Common myeloid progenitor, CD34-positive (primary cell): ENCODE results near the gene CEACAM21.
"Not testable (repeated sequence)": the region's sequence is repeated elsewhere in the genome, so short reads cannot be mapped to it uniquely, and the experiment has no call there.

Experiments used
- CTCF ChIA-PET: fragments of 350-600 bp; sonication (Branson Sonifier 250); formaldehyde crosslinking; loops from one replicate; lab custom pipeline; 2021; ENCODE audit warnings: antibody characterized with exemption; lab: Charles Lee
- POLR2A ChIA-PET: fragments of 350-600 bp; sonication (Branson Sonifier 250); formaldehyde crosslinking; loops from one replicate; lab custom pipeline; 2021; ENCODE audit warnings: antibody characterized with exemption; lab: Charles Lee
- DNase-seq, 3 donors: peaks; one replicate each; pipeline versions ENCODE4 v3.0.0 to v3.0.0-alpha.2; 2013
- H3K27ac ChIP-seq, 2 experiments: 1 replicate in 1 of 2; 2 replicates in 1 of 2; pipeline ENCODE4 v1.7.0; 2013; ENCODE audit warnings: inconsistent platforms in 2 of 2, low read length in 2 of 2, mild to moderate bottlenecking in 2 of 2, low read depth in 1 of 2, moderate library complexity in 1 of 2; ENCODE audit not compliant: severe bottlenecking in 2 of 2, insufficient read depth in 1 of 2, poor library complexity in 1 of 2
- H3K27me3 ChIP-seq, 5 experiments: replicated peaks in 2 of 5; 1 replicate in 3 of 5; 2 replicates in 2 of 5; pipeline versions ENCODE4 v1.6.1 to v1.7.0; 2013; ENCODE audit warnings: low read length in 4 of 5, mild to moderate bottlenecking in 2 of 5, moderate library complexity in 2 of 5, inconsistent platforms in 1 of 5; ENCODE audit not compliant: insufficient read depth in 5 of 5, control insufficient read depth in 4 of 5
- H3K36me3 ChIP-seq, 4 experiments: 1 replicate in 2 of 4; 2 replicates in 2 of 4; pipeline versions ENCODE4 v1.6.1 to v1.7.0; 2013; ENCODE audit warnings: low read length in 3 of 4, control low read depth in 1 of 4, mild to moderate bottlenecking in 1 of 4; ENCODE audit not compliant: control insufficient read depth in 4 of 4, insufficient read depth in 4 of 4
- H3K4me1 ChIP-seq, 4 experiments: 1 replicate in 3 of 4; 2 replicates in 1 of 4; pipeline versions ENCODE4 v1.6.1 to v1.7.1; 2013; ENCODE audit warnings: low read length in 3 of 4, mild to moderate bottlenecking in 3 of 4, control low read depth in 1 of 4, inconsistent platforms in 1 of 4, moderate library complexity in 1 of 4; ENCODE audit not compliant: control insufficient read depth in 4 of 4, insufficient read depth in 4 of 4; ENCODE audit errors: control extremely low read depth in 1 of 4
- H3K4me3 ChIP-seq, 7 experiments: 1 replicate in 4 of 7; 2 replicates in 3 of 7; pipeline versions ENCODE4 v1.5.1 to v1.7.0; 2013; ENCODE audit warnings: mild to moderate bottlenecking in 7 of 7, low read length in 6 of 7, moderate library complexity in 6 of 7, inconsistent platforms in 2 of 7, low read depth in 2 of 7, control low read depth in 1 of 7; ENCODE audit not compliant: insufficient read depth in 4 of 7, control insufficient read depth in 1 of 7; ENCODE audit errors: extremely low read depth in 1 of 7
- H3K9me3 ChIP-seq, 5 experiments: 1 replicate in 4 of 5; 2 replicates in 1 of 5; pipeline versions ENCODE4 v1.6.1 to v1.7.1; 2013; ENCODE audit warnings: low read length in 4 of 5, mild to moderate bottlenecking in 2 of 5, inconsistent platforms in 1 of 5, low read depth in 1 of 5, moderate library complexity in 1 of 5; ENCODE audit not compliant: control insufficient read depth in 4 of 5, insufficient read depth in 2 of 5; ENCODE audit errors: control extremely low read depth in 1 of 5
- WGBS: methylation state at CpG from one replicate; pipeline ENCODE4 v1.1.5; 2013; ENCODE audit not compliant: insufficient coverage; 5-methylcytosine and 5-hydroxymethylcytosine counted together

The CEACAM21 gene

DNA sequence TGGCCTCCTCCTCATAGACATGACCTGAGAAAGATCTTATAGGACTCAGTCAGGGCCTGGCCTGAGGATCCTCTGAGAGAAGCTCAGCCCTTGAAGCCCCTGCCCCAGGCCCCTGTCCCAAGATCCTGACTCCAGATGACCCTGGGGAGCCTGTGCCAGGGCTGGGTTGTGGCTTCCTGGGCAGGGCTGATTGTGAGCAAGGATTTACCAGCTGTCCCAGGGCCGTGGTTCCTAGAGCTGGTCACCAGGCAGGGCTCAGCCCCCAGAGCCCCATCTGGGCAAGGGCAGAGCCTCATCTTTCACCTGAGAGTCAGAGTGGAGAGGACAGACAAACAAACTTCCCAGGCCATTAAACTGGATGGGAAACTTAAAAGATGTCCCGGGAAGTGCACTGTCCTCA is 1.9 kb downstream of the CEACAM21 start:
- Histone ChIP-seq H3K27me3 (no peaks in the 10 kb centered on the region), H3K4me3 (no peak overlapping the region), H3K27ac (no peak overlapping the region), H3K36me3 (peaks cover 0 to 50% (median 12%) of the 10 kb centered on the region in 4 experiments), H3K9me3 (peaks cover 0 to 23% (median 9%) of the 10 kb centered on the region in 5 experiments), H3K4me1 (peaks cover 1 to 13% (median 12%) of the 10 kb centered on the region in 4 experiments)
- CTCF ChIA-PET, result interaction anchor here (0.8 to 3.9 kb wide), 4 partner anchors 8 to 220 kb away, joined by 3 to 16 read pairs (median 4); no protein-coding TSS in a partner anchor
- 89% methylated on average over 1 of the region's 2 CpGs for WGBS
- DNase-seq, result no peak
- POLR2A ChIA-PET, result interaction anchor here (0.6 kb wide), 1 partner anchor 16 kb away, joined by 4 read pairs; no protein-coding TSS in a partner anchor

- Histone ChIP-seq H3K27me3 (no peaks in the 10 kb centered on the region), H3K9me3 (peaks cover 0 to 25% (median 9%) of the 10 kb centered on the region in 5 experiments), H3K36me3 (peaks cover 0 to 57% (median 12%) of the 10 kb centered on the region in 4 experiments), H3K4me1 (peaks cover 1 to 13% (median 12%) of the 10 kb centered on the region in 4 experiments), H3K4me3 (no peak overlapping the region), H3K27ac (no peak overlapping the region)
- 86% methylated on average over 2 of the region's 2 CpGs for WGBS
- POLR2A ChIA-PET, result no interaction called here
- DNase-seq, result no peak
- CTCF ChIA-PET, result interaction anchor here (1.3 to 3.9 kb wide), 2 partner anchors 19 to 129 kb away, joined by 3 to 16 read pairs; no protein-coding TSS in a partner anchor
These were observed 2.9 kb downstream of the CEACAM21 start for GRCh38 chr19:41578886-41579285.

DNA sequence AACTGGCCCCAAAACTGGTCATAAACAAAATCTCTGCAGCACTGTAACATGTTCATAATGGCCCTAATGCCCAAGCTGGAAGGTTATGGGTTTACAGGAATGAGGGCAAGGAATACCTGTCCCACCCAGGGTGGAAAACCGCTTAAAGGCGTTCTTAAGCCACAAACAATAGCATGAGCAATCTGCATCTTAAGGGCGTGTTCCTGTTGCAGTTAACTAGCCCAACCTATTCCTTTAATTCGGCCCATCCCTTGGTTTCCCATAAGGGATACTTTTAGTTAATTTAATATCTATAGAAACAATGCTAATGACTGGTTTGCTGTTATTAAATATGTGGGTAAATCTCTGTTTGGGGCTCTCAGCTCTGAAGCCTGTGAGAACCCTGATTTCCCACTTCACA is 5.1 kb downstream of the CEACAM21 start:
- CTCF ChIA-PET, result interaction anchor here (0.9 to 3.4 kb wide), 4 partner anchors 9 to 19 kb away, joined by 3 to 17 read pairs (median 4); no protein-coding TSS in a partner anchor
- 100% methylated on average over 1 of the region's 4 CpGs for whole genome bisulfite sequencing
- Histone ChIP-seq H3K9me3 (peaks cover 0 to 25% (median 9%) of the 10 kb centered on the region in 5 experiments), H3K36me3 (peaks cover 0 to 77% (median 14%) of the 10 kb centered on the region in 4 experiments)
- H3K4me1 ChIP-seq, DNase-seq, H3K27me3 ChIP-seq, H3K4me3 ChIP-seq, H3K27ac ChIP-seq, POLR2A ChIA-PET: not testable (repeated sequence)

- DNase-seq, H3K27me3 ChIP-seq, H3K4me1 ChIP-seq, H3K27ac ChIP-seq, POLR2A ChIA-PET, H3K4me3 ChIP-seq: not testable (repeated sequence)
- 100% methylated on average over 1 of the region's 1 CpG for WGBS
- CTCF ChIA-PET, result interaction anchor here (1.2 to 3.4 kb wide), 2 partner anchors 10 to 12 kb away, joined by 4 to 17 read pairs; no protein-coding TSS in a partner anchor
- Histone ChIP-seq H3K9me3 (peaks cover 0 to 25% (median 9%) of the 10 kb centered on the region in 5 experiments), H3K36me3 (peaks cover 0 to 87% (median 14%) of the 10 kb centered on the region in 4 experiments)
These were observed 6.7 kb downstream of the CEACAM21 start for GRCh38 chr19:41582577-41583182.

DNA sequence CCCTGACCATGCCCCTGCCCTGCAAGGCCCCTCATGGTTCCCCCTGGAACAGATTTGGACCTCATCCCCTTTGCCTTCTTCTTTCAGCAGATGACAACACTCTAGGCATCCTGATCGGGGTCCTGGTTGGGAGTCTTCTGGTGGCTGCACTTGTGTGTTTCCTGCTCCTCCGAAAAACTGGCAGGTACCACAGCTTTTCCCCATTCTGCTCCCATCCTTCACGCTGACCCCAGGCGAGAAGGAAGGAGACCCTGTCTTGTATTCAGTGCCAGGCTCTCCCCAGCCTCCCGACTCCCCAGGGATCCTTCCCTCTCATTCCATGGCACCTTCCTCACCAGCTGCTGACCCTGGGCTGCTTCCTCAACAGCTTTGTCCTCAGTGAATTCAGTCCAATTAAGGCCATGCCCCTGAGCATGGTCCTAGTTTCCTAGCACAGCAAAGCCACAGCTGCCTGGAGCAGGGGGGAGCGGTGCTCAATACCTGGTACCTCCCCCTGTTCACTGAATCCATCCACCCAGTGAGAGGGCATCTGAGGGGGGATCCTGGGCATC is 8.4 kb downstream of the CEACAM21 start:
- Histone ChIP-seq H3K4me1 (no peaks in the 10 kb centered on the region), H3K36me3 (peaks cover 0 to 75% (median 12%) of the 10 kb centered on the region in 4 experiments), H3K9me3 (peaks cover 0 to 25% (median 9%) of the 10 kb centered on the region in 5 experiments), H3K27me3 (no peaks in the 10 kb centered on the region), H3K4me3 (no peak overlapping the region), H3K27ac (no peak overlapping the region)
- DNase-seq, result no peak
- CTCF ChIA-PET, result no interaction called here
- POLR2A ChIA-PET, result no interaction called here
- 99% methylated on average over 6 of the region's 6 CpGs for WGBS

- ChIA-PET POLR2A (no interaction called here), CTCF (no interaction called here)
- WGBS, result 82% methylated on average over 1 of the region's 1 CpG
- no peaks in the 10 kb centered on the region for H3K27me3 ChIP-seq
- H3K27ac ChIP-seq, result no peak overlapping the region
- no peaks in the 10 kb centered on the region for H3K4me1 ChIP-seq
- peaks cover 0 to 69% (median 11%) of the 10 kb centered on the region in 4 experiments for H3K36me3 ChIP-seq
- no peak for DNase-seq
- peaks cover 0 to 25% (median 9%) of the 10 kb centered on the region in 5 experiments for H3K9me3 ChIP-seq
- no peak overlapping the region for H3K4me3 ChIP-seq
These were observed 9.0 kb downstream of the CEACAM21 start for GRCh38 chr19:41584931-41585330.

GRCh38 chr19:41586064-41586463 is 10.1 kb downstream of the CEACAM21 start:
- CTCF ChIA-PET, result interaction anchor here (1.4 kb wide), 1 partner anchor 9 kb away, joined by 4 read pairs; no protein-coding TSS in a partner anchor
- POLR2A ChIA-PET, result no interaction called here

More at GRCh38 chr19:41586064-41586463, 10.1 kb downstream of the CEACAM21 start:
- Histone ChIP-seq H3K9me3 (peaks cover 0 to 18% (median 9%) of the 10 kb centered on the region in 5 experiments), H3K36me3 (peaks cover 0 to 58% (median 4%) of the 10 kb centered on the region in 4 experiments), H3K4me1 (no peaks in the 10 kb centered on the region), H3K27me3 (no peaks in the 10 kb centered on the region), H3K4me3 (no peak overlapping the region), H3K27ac (no peak overlapping the region)
- DNase-seq, result no peak
